Activated naive CD4-positive, alpha-beta T cell treated with anti-CD3 and anti-CD28 coated beads, Interleukin-2, amount 10 ng/mL, durations not matched to agents 7 days and 5 days (primary cell): Measurements from ENCODE around the gene CDC16.

Source experiments
- CTCF ChIA-PET: fragments of 350-600 bp; sonication (Branson Sonifier 250); formaldehyde crosslinking; loops from one replicate; lab custom pipeline; 2021; ENCODE audit warnings: antibody characterized with exemption; lab: Charles Lee
- DNase-seq: peaks from one replicate; pipeline ENCODE4 v3.0.0-alpha.2; 2020
- H3K27ac Mint-ChIP-seq: one replicate; pipeline ENCODE4 v1.8.0; 2021; ENCODE audit warnings: mild to moderate bottlenecking, moderate library complexity, mixed read lengths
- H3K27me3 Mint-ChIP-seq: one replicate; pipeline ENCODE4 v1.8.0; 2021; ENCODE audit warnings: mild to moderate bottlenecking, mixed read lengths
- H3K36me3 Mint-ChIP-seq: one replicate; pipeline ENCODE4 v1.8.0; 2021; ENCODE audit warnings: mixed read lengths
- H3K4me1 Mint-ChIP-seq: one replicate; pipeline ENCODE4 v1.8.0; 2021; ENCODE audit warnings: mixed read lengths
- H3K4me3 Mint-ChIP-seq: one replicate; pipeline ENCODE4 v1.8.0; 2021; ENCODE audit warnings: mild to moderate bottlenecking, moderate library complexity, mixed read lengths
- H3K9me3 Mint-ChIP-seq: one replicate; pipeline ENCODE4 v1.8.0; 2021; ENCODE audit warnings: mixed read lengths

Gene CDC16

DNA sequence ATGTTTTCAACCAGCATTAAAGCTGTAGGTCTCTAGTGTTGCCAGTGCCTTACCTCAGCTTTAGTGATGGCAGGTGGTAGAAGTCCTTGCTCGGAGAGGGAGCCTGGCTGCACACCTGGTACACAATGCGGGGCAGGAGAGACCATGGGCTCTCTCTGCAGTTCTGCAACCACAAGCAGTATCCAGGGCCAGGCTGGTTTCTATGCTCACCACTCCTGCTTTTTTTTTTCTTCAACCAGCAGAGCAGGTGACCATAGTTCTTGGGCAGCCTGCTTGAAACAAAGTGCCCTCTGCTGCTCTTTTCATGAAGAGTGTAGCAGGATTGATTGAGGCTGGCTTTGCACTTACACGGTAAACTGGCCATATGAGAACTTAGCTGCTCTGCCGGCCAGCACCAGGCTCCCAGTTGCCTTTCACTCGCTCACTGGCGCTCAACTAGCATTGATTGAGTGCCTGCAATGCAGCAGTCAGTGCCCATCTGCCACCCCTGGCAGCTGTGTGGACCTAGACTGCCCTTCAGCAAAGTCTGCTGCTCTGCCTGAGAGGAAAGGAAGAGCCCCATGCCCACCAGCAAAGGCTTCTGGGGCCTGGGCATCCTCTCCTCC, 75.2 kb downstream of the CDC16 start:
- CTCF ChIA-PET = interaction anchor here (1.3 kb wide), 1 partner anchor 15 kb away, joined by 3 read pairs; no protein-coding TSS in a partner anchor
- H3K9me3 Mint-ChIP-seq = no peaks in the 10 kb centered on the region
- DNase-seq = no peak
- H3K4me3 Mint-ChIP-seq = no peak overlapping the region
- H3K27me3 Mint-ChIP-seq = no peaks in the 10 kb centered on the region
- H3K36me3 Mint-ChIP-seq = peaks cover 8% of the 10 kb centered on the region
- H3K27ac Mint-ChIP-seq = no peak overlapping the region
- peaks cover 15% of the 10 kb centered on the region for H3K4me1 Mint-ChIP-seq

DNA sequence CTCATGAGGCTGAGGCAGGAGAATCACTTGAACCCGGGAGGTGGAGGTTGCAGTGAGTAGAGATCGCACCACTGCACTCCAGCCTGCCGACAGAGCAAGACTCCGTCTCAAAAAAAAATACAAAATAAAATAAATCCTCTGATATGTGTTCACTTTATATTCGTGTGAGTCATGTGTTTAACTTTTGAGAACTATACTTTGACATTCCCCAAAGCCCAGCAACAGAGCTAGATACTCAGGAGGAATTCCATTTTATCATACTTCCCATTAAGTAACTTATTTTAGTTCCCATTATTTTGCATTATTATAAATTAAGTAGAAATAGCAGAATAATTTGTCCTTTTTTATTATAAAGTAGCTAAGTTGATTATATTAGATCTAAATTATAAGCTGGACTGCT, 76.3 kb downstream of the CDC16 start:
- H3K4me1 Mint-ChIP-seq = peaks cover 23% of the 10 kb centered on the region
- H3K9me3 Mint-ChIP-seq = no peaks in the 10 kb centered on the region
- no peak overlapping the region for H3K4me3 Mint-ChIP-seq
- CTCF ChIA-PET = interaction anchor here (1.3 kb wide), 1 partner anchor 16 kb away, joined by 3 read pairs; no protein-coding TSS in a partner anchor
- no peaks in the 10 kb centered on the region for H3K27me3 Mint-ChIP-seq
- no peak for DNase-seq
- peaks cover 13% of the 10 kb centered on the region for H3K36me3 Mint-ChIP-seq
- H3K27ac Mint-ChIP-seq = no peak overlapping the region

DNA sequence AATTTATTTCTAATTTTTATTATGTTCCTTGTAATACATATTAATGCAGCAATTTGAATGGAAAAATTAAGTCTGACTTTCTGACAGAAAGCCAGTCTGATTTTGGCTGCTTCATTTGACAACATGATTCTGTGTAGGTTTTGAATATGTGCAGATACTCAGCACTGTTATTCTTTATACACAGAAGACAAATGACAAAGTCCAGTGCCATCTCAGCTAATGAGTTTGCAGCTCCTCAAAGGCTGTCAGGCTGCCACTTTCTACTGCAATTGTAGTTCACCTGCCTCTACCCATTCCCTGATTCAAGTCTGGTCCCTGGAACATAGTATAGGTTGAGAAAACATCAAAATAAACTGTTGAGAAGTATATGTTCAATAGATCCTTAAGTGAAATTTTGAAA, 76.7 kb downstream of the CDC16 start:
- H3K4me3 Mint-ChIP-seq = no peak overlapping the region
- DNase-seq = no peak
- H3K27ac Mint-ChIP-seq = no peak overlapping the region
- no peaks in the 10 kb centered on the region for H3K27me3 Mint-ChIP-seq
- CTCF ChIA-PET = no interaction called here
- peaks cover 23% of the 10 kb centered on the region for H3K4me1 Mint-ChIP-seq
- no peaks in the 10 kb centered on the region for H3K9me3 Mint-ChIP-seq
- peaks cover 13% of the 10 kb centered on the region for H3K36me3 Mint-ChIP-seq

DNA sequence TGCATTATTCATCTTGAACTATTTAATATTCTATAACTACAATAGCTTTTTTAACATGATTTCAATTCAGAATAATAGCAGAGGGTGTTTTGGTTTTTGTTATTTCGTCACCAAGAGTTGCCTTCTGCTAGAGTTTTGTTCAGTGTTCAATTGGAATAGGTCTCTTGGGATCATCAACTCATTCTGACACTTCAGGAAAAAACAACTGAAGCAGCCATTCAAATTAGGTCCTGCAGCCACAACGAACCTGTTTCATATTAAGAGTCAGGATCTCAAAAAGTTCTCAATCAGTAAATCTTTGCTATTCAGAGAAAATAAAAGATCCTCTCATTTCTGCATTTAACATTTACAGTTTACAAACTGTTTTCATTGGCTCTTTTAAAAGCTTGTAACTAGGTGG, 77.2 kb downstream of the CDC16 start:
- DNase-seq = no peak
- H3K4me3 Mint-ChIP-seq = no peak overlapping the region
- no peak overlapping the region for H3K27ac Mint-ChIP-seq
- H3K36me3 Mint-ChIP-seq = peaks cover 14% of the 10 kb centered on the region
- no peaks in the 10 kb centered on the region for H3K27me3 Mint-ChIP-seq
- CTCF ChIA-PET = no interaction called here
- H3K9me3 Mint-ChIP-seq = no peaks in the 10 kb centered on the region
- H3K4me1 Mint-ChIP-seq = peaks cover 27% of the 10 kb centered on the region

DNA sequence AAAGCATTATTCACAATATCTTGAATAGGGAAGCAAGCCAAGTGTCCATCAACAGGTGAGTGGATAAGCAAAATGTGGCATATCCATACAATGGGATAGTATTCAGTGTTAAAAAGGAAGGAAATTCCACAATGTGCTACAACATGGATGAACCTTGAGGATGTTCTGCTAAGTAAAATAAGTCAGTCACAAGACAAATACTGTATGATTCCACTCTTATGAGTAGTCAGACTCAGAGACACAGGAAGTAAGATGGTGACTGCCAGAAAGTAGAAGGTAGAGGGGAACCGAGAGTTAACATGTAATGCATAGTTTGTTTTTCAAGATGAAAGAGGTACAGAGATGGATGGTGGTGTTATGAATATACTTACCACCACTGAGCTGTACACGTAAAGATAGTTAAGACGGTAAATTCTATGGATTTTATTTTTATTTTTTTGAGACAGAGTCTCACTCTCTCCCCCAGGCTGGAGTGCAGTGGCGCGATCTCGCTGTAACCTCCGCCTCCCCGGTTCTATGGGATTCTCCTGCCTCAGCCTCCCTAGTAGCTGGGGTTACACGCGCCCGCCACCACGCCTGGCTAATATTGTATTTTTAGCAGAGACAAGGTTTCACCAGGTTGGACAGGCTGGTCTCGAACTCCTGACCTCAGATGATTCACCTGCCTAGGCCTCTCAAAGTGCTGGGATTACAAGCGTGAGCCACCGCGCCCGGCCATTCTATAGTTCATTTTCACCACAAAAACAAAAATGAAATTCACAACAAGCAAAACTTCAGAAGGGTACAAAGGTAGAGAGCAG, 78.6 kb downstream of the CDC16 start:
- H3K36me3 Mint-ChIP-seq = peaks cover 17% of the 10 kb centered on the region
- no peaks in the 10 kb centered on the region for H3K27me3 Mint-ChIP-seq
- no peaks in the 10 kb centered on the region for H3K9me3 Mint-ChIP-seq
- CTCF ChIA-PET = no interaction called here
- peak overlapping the region; percentile 78 for H3K4me3 Mint-ChIP-seq
- H3K4me1 Mint-ChIP-seq = peaks cover 37% of the 10 kb centered on the region
- peak overlapping the region; percentile 90 for H3K27ac Mint-ChIP-seq
- DNase-seq = peak; percentile 27

DNA sequence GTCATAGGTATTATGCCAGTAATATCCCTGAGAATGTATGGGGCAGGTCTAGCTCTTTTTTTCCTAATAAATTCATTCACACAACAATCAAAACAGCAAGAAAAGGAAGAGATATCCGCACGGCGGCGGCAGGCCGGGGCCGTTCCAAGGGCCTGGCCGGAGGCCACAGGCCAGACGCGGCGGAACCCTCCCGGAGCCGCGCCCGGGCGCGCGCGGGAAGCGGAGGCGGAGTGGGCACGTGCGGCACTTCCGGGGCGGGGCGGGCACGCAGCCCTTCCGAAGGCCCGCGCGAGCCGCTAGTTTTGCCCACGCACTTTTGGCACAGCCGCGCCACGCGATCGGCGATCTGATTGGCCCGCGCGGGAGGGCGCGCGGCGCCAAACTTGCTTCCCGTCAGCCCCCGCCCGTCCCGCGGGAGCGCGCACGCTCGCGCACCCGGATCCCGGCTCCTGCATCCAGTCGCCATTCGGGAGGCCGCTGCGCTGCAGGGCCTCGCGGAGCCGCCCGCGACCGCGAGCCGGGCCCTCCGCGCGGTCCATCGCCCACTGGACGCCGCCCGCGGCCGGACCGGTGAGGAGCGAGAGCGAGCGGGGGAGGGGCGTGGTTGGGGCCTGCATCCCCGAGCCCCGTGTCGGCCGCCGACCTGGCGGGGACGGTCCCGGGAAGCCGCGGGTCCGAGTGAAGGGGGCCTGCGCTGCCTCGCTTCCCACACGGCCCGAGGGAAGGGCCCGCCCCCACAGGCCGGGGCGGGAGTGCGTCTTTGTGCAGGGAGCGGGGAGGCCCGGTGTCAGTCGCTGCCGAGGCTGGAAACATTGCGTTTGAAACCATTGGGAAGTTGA, 79.6 kb downstream of the CDC16 start, which contains the start of gene CHAMP1:
Gene CHAMP1, plus strand, starts transcription at position 430 of the 839 bp plus-strand sequence. CDS start 9,340 bp downstream, outside the sequence.
- peaks cover 22% of the 10 kb centered on the region for H3K36me3 Mint-ChIP-seq
- peak within 1 kb of the TSS; percentile 86 for H3K4me3 Mint-ChIP-seq
- DNase-seq = peak; percentile 95
- no peaks in the 10 kb centered on the region for H3K9me3 Mint-ChIP-seq
- CTCF ChIA-PET = interaction anchor here (1.6 kb wide), 1 partner anchor 11 kb away, joined by 4 read pairs; no protein-coding TSS in a partner anchor
- H3K27ac Mint-ChIP-seq = peak within 1 kb of the TSS; percentile 90
- H3K4me1 Mint-ChIP-seq = peaks cover 47% of the 10 kb centered on the region
- H3K27me3 Mint-ChIP-seq = no peaks in the 10 kb centered on the region

DNA sequence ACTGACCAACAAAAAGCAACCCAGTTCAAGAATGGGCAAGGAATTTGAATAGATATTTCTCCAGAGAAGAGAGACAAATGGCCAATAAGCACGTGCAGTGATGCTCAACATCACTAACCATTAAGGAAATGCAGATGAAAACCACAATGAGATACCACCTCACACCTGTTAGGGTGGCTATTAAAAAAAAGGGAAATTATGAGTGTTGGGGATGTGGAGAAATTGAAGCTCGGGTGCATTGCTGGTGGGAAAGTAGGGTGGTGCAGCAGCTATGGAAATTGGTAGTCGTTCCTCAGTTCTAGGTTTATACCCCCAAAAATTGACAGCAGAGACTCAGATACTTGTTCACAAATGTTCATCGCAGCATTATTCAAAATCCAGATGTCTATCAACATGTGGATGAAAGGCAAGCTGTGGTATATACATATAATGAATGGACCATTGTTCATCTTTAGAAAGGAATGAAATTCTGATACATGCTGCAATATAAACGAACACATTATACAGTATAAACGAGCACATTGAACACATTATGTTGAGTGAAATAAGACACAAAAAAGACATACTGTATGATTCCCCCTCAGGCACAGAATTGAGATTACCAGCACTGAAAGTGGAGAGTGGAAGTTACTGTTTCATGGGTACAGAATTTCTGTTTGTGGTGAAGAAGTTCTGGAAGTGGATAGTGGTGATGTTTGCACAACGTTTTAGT, 80.5 kb downstream of the CDC16 start:
- no peaks in the 10 kb centered on the region for H3K27me3 Mint-ChIP-seq
- H3K9me3 Mint-ChIP-seq = no peaks in the 10 kb centered on the region
- DNase-seq = no peak
- peak overlapping the region; percentile 85 for H3K27ac Mint-ChIP-seq
- H3K4me3 Mint-ChIP-seq = peak overlapping the region; percentile 86
- H3K4me1 Mint-ChIP-seq = peaks cover 57% of the 10 kb centered on the region
- H3K36me3 Mint-ChIP-seq = peaks cover 29% of the 10 kb centered on the region
- CTCF ChIA-PET = interaction anchor here (0.7 to 1.6 kb wide), 2 partner anchors 11 kb away, joined by 3 to 4 read pairs; no protein-coding TSS in a partner anchor

DNA sequence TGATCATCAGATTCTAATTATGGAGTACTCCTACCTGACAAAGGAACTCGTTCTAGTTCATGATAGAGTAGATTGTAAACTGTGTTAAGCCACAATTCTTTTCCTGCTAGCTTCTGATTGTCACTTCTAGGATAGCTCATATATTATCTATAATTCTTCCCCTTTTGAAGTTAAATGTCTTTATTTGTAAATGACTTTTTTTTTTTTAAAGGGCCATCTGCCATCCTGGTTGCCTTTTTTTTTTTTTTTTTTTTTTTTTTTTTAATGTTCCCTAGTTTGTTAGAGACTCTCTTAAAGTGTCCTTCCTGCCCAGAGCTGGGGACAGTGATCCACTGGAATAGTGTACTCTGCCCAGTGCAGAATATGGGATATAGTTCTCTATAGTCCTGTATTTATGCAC, 83.9 kb downstream of the CDC16 start:
- Mint-ChIP-seq H3K27me3 (no peaks in the 10 kb centered on the region), H3K36me3 (peaks cover 50% of the 10 kb centered on the region), H3K27ac (no peak overlapping the region), H3K9me3 (no peaks in the 10 kb centered on the region), H3K4me1 (peaks cover 52% of the 10 kb centered on the region), H3K4me3 (no peak overlapping the region)
- no peak for DNase-seq
- CTCF ChIA-PET = no interaction called here

DNA sequence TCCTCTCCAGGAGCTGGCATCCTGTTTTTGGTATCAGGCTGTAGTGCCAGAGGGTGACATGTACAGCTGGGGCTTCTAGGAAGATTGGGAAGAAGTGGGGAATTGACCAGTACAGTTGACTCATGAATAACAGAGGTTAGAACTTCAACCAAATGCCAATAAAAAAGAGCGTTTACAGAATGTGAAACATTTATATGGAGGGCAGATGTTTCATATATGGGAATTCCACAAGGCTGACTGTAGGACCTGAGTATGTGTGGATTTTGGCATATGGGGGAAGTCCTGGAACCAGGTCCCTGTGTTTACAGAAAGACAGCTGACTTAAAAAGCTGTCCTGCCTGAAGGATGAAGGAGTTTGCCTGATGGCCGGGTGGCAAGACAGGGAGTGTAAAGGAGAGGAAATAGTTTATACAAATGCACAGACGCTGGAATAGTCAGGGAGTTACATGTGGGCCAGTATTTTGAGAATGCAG, 84.8 kb downstream of the CDC16 start:
- H3K4me3 Mint-ChIP-seq = no peak overlapping the region
- H3K36me3 Mint-ChIP-seq = peaks cover 59% of the 10 kb centered on the region
- CTCF ChIA-PET = no interaction called here
- H3K4me1 Mint-ChIP-seq = peaks cover 49% of the 10 kb centered on the region
- H3K27ac Mint-ChIP-seq = no peak overlapping the region
- DNase-seq = no peak
- H3K9me3 Mint-ChIP-seq = no peaks in the 10 kb centered on the region
- H3K27me3 Mint-ChIP-seq = no peaks in the 10 kb centered on the region

DNA sequence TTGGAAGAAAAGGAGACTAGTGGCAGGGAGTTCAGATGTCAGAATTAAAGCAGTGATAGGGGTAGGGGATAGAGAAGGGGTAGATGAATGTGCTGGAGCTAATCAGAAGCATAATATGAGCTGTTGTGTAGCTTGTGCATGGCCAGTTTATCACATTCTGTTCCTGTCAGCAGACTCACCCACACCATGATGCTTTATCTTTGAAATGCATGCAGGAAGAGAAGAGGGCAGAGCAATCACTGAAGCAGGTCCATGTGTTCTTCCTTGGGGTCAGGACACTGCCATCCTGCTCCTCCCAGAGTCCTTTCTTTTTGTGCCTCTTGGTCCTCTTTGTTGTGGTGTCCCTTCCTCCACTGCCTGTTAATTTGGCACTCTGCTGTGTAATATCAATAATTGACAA, 85.4 kb downstream of the CDC16 start:
- H3K4me1 Mint-ChIP-seq = peaks cover 45% of the 10 kb centered on the region
- no peak overlapping the region for H3K4me3 Mint-ChIP-seq
- H3K27ac Mint-ChIP-seq = peak overlapping the region; percentile 8
- no peak for DNase-seq
- peaks cover 60% of the 10 kb centered on the region for H3K36me3 Mint-ChIP-seq
- H3K9me3 Mint-ChIP-seq = no peaks in the 10 kb centered on the region
- CTCF ChIA-PET = no interaction called here
- no peaks in the 10 kb centered on the region for H3K27me3 Mint-ChIP-seq

DNA sequence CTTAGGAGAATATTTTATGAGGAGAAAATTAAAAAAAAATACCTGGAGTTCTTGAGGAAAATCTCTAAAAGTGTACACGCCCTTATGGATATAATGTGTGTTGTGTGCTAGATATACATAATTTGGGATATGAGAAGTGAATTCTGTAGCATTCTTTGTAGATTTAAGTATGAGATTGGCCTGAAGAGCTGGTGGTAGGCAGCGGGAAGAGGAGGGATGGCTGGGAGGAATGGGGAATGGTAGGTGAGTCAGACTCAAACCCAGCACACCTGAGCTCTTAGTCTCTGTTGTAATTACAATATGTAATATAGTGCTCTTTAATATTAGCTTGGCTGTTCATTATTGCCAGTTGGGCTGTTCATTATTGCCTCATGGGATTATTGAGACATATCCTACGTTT, 86.6 kb downstream of the CDC16 start:
- no peaks in the 10 kb centered on the region for H3K9me3 Mint-ChIP-seq
- H3K27ac Mint-ChIP-seq = no peak overlapping the region
- no peak overlapping the region for H3K4me3 Mint-ChIP-seq
- peaks cover 67% of the 10 kb centered on the region for H3K36me3 Mint-ChIP-seq
- CTCF ChIA-PET = no interaction called here
- no peaks in the 10 kb centered on the region for H3K27me3 Mint-ChIP-seq
- H3K4me1 Mint-ChIP-seq = peaks cover 47% of the 10 kb centered on the region
- no peak for DNase-seq
